ENCODE measurements around the gene MTHFR.
A peak's percentile ranks its signal among the peaks of the same experiment; 100 is the strongest.

Gene MTHFR

GRCh38 chr1:11749996-11750395 is 55.8 kb downstream of the MTHFR start:
- no peak for TF ChIP-seq CTCF (IDR thresholded peaks at IDR 0.05; ENCODE audit: low read depth, low read length)
- H3K4me3 ChIP-seq (replicated peaks in 1 of 2; ENCODE audit: low read depth in 2 of 2, low read length in 2 of 2), result no peak overlapping the region
- no peak for DNase-seq (ENCODE audit: low read depth in 2 of 2)

GRCh38 chr1:11749203-11749689 is 56.5 kb downstream of the MTHFR start:
- no peak overlapping the region for H3K4me3 ChIP-seq (replicated peaks in 1 of 2; ENCODE audit: low read depth in 2 of 2, low read length in 2 of 2)
- TF ChIP-seq CTCF (IDR thresholded peaks at IDR 0.05; ENCODE audit: low read depth, low read length), result peak; percentile 45
- peak; percentile 27 to 43 for DNase-seq (ENCODE audit: low read depth in 2 of 2)

GRCh38 chr1:11748294-11749202 is 57.2 kb downstream of the MTHFR start:
- TF ChIP-seq CTCF (IDR thresholded peaks at IDR 0.05; ENCODE audit: low read depth, low read length), result no peak
- DNase-seq (ENCODE audit: low read depth in 2 of 2), result no peak
- no peak overlapping the region for H3K4me3 ChIP-seq (replicated peaks in 1 of 2; ENCODE audit: low read depth in 2 of 2, low read length in 2 of 2)

DNA sequence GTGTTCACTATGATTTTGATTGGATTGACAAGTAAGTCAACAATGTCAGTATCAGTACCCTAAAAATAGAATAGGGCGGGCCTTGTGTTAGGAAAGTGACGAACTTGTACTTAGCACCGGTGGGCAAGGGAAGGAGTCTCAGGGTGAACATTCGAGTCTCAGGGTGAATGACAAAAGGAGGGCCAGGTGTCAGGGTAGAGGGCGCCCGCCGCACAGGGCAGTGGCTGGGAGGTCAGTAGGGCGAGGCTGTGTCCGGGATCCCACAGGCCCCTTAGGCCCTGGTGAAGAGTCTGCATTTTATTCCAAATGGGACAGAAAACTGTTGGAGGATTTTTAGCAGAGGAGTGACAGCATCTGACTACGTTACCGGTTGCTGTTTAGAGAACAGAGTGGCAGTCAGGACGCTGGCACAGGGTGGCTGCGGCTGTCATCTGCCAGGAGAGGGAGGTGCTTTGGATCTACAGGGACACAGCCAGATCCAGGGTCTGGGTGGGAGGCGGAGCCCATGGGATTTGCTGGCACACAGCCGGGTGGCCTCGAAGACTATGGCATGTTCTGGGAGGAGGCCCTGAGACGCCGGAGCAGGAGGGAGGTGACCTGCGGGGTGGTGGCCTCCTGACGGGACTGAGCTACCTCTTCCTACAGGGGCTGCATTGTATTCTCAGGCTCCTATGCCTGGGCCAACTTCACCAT is 58.8 kb downstream of the MTHFR start:
- TF ChIP-seq CTCF (IDR thresholded peaks at IDR 0.05; ENCODE audit: low read depth, low read length), result no peak
- no peak overlapping the region for H3K4me3 ChIP-seq (replicated peaks in 1 of 2; ENCODE audit: low read depth in 2 of 2, low read length in 2 of 2)
- no peak for DNase-seq (ENCODE audit: low read depth in 2 of 2)

- peak in 1 of 2 donors; percentile 60 for DNase-seq (ENCODE audit: low read depth in 2 of 2)
- H3K4me3 ChIP-seq (replicated peaks in 1 of 2; ENCODE audit: low read depth in 2 of 2, low read length in 2 of 2), result no peak overlapping the region
- no peak for TF ChIP-seq CTCF (IDR thresholded peaks at IDR 0.05; ENCODE audit: low read depth, low read length)
Observed at GRCh38 chr1:11746092-11746491, 59.7 kb downstream of the MTHFR start.

GRCh38 chr1:11744287-11744686 is 61.5 kb downstream of the MTHFR start:
- TF ChIP-seq CTCF (IDR thresholded peaks at IDR 0.05; ENCODE audit: low read depth, low read length), result no peak
- no peak overlapping the region for H3K4me3 ChIP-seq (replicated peaks in 1 of 2; ENCODE audit: low read depth in 2 of 2, low read length in 2 of 2)
- no peak for DNase-seq (ENCODE audit: low read depth in 2 of 2)
